Measurements from ENCODE around the gene NEMP2.

Gene NEMP2

DNA sequence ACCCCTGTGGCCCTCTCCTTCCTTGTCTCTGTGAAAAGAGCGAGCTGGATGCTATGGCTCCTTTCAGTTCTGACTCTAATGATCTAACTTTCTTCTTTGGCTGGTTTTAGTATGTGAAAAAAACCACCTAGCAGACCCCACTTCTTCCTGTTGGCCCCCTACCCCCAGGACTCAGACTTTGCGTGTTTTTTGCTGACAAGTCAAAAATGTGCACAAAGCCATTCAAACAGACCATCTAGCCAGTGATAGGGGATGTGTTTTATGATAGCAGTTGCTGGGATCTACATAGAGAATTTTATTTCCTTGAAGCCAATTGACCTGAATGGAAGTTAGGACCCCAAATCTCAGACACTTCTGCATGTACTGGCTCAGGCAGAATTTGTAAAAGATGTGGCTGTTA lies 77.3 kb downstream of the NEMP2 start:
- no peak for DNase-seq (ENCODE audit: low read depth in 2 of 2)

GRCh38 chr2:190456833-190457232 lies 77.7 kb downstream of the NEMP2 start:
- DNase-seq (ENCODE audit: low read depth in 2 of 2): no peak

GRCh38 chr2:190455358-190456095 lies 79.0 kb downstream of the NEMP2 start:
- DNase-seq (ENCODE audit: low read depth in 2 of 2): no peak

DNA sequence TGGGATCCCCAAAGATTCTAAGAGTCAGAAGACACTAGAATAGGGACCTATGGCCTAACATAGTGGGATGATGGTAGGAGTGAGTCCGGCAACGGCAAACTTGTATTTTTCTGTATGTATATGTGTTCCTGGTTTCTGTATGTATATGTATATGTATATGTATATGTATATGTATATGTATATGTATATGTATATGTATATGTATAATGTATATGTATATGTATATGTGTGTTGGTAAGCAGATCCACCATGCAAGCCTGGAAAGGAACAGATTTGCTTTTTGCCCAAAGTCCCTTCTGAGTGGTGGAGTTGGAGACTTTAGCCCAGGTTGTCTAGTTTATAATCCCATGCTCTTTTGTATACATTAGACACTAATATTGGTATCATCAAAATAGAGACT lies 79.7 kb downstream of the NEMP2 start:
- no peak for DNase-seq (ENCODE audit: low read depth in 2 of 2)

Data from stimulated activated CD8-positive, alpha-beta memory T cell treated with anti-CD3 and anti-CD28 coated beads, Interleukin-2, amount 100 ng/mL, for 1 hour (primary cell).